IPS-11a (cell line): ENCODE data around the gene TUT7.
"Not testable (repeated sequence)": the region's sequence is repeated elsewhere in the genome, so short reads cannot be mapped to it uniquely, and the experiment has no call there.

Experiments
- H3K4me3 ChIP-seq: one replicate; pipeline ENCODE4 v1.5.1; 2013; ENCODE audit warnings: low read depth, low read length, control low read depth

The TUT7 gene

GRCh38 chr9:86349271-86349670 lies 4.9 kb downstream of the TUT7 start:
- H3K4me3 ChIP-seq, result no peak overlapping the region

GRCh38 chr9:86347991-86348390 lies 6.2 kb downstream of the TUT7 start:
- H3K4me3 ChIP-seq, result no peak overlapping the region

GRCh38 chr9:86344818-86345217 lies 9.4 kb downstream of the TUT7 start:
- H3K4me3 ChIP-seq, result no peak overlapping the region

GRCh38 chr9:86342269-86342668 lies 11.9 kb downstream of the TUT7 start:
- H3K4me3 ChIP-seq, result no peak overlapping the region

- H3K4me3 ChIP-seq, result no peak overlapping the region
These were observed 13.2 kb downstream of the TUT7 start for GRCh38 chr9:86341007-86341491.

GRCh38 chr9:86340356-86341006 lies 13.7 kb downstream of the TUT7 start:
- H3K4me3 ChIP-seq, result no peak overlapping the region

GRCh38 chr9:86337469-86338108 lies 16.6 kb downstream of the TUT7 start:
- H3K4me3 ChIP-seq, result no peak overlapping the region

GRCh38 chr9:86336058-86336457 lies 18.2 kb downstream of the TUT7 start:
- H3K4me3 ChIP-seq, result no peak overlapping the region

GRCh38 chr9:86333651-86334050 lies 20.6 kb downstream of the TUT7 start:
- no peak overlapping the region for H3K4me3 ChIP-seq

- no peak overlapping the region for H3K4me3 ChIP-seq
These were observed 24.0 kb downstream of the TUT7 start for GRCh38 chr9:86330186-86330585.

- no peak overlapping the region for H3K4me3 ChIP-seq
These were observed 24.6 kb downstream of the TUT7 start for GRCh38 chr9:86329649-86330048.

- no peak overlapping the region for H3K4me3 ChIP-seq
These were observed 26.1 kb downstream of the TUT7 start for GRCh38 chr9:86328156-86328555.

- no peak overlapping the region for H3K4me3 ChIP-seq
These were observed 27.7 kb downstream of the TUT7 start for GRCh38 chr9:86326536-86326935.

GRCh38 chr9:86324901-86325300 lies 29.3 kb downstream of the TUT7 start:
- no peak overlapping the region for H3K4me3 ChIP-seq

- no peak overlapping the region for H3K4me3 ChIP-seq
These were observed 29.9 kb downstream of the TUT7 start for GRCh38 chr9:86324308-86324707.

GRCh38 chr9:86322973-86323644 lies 31.1 kb downstream of the TUT7 start:
- no peak overlapping the region for H3K4me3 ChIP-seq

- H3K4me3 ChIP-seq, result no peak overlapping the region
These were observed 32.8 kb downstream of the TUT7 start for GRCh38 chr9:86321373-86321772.

- H3K4me3 ChIP-seq, result no peak overlapping the region
These were observed 36.0 kb downstream of the TUT7 start for GRCh38 chr9:86318187-86318586.

GRCh38 chr9:86315078-86315477 lies 39.1 kb downstream of the TUT7 start:
- H3K4me3 ChIP-seq, result no peak overlapping the region

- H3K4me3 ChIP-seq, result not testable (repeated sequence)
These were observed 41.3 kb downstream of the TUT7 start for GRCh38 chr9:86312959-86313358.

- no peak overlapping the region for H3K4me3 ChIP-seq
These were observed 45.5 kb downstream of the TUT7 start for GRCh38 chr9:86308687-86309086.

- H3K4me3 ChIP-seq, result no peak overlapping the region
These were observed 49.9 kb downstream of the TUT7 start for GRCh38 chr9:86304236-86304730.
